Medulla oblongata (tissue), 1 donor: Measurements from ENCODE around the gene TPD52L2.
"Not testable (repeated sequence)": the region's sequence is repeated elsewhere in the genome, so short reads cannot be mapped to it uniquely, and the experiment has no call there.

Source experiments
- DNase-seq: peaks from one replicate; pipeline ENCODE4 v3.0.0-alpha.2; 2015; ENCODE audit errors: extremely low spot score

The TPD52L2 gene

GRCh38 chr20:63878899-63879663 lies 14.0 kb downstream of the TPD52L2 start:
- DNase-seq, result no peak

DNA sequence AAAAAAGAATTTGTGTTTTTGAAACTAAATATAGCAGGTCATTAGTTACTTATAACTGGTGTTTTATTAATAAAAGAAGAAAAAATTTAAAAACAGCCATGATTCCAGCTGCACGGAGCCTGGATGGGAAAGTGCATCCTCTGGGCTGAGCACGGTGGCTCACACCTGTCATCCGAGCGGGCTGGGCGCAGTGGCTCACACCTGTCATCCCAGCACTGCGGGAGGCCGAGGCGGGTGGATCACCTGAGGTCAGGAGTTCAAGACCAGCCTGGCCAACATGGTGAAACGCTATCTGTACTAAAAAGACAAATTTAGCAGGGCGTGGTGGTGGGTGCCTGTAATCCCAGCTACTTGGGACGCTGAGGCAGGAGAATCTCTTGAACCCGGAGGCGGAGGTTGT lies 15.8 kb downstream of the TPD52L2 start:
- DNase-seq, result not testable (repeated sequence)

DNA sequence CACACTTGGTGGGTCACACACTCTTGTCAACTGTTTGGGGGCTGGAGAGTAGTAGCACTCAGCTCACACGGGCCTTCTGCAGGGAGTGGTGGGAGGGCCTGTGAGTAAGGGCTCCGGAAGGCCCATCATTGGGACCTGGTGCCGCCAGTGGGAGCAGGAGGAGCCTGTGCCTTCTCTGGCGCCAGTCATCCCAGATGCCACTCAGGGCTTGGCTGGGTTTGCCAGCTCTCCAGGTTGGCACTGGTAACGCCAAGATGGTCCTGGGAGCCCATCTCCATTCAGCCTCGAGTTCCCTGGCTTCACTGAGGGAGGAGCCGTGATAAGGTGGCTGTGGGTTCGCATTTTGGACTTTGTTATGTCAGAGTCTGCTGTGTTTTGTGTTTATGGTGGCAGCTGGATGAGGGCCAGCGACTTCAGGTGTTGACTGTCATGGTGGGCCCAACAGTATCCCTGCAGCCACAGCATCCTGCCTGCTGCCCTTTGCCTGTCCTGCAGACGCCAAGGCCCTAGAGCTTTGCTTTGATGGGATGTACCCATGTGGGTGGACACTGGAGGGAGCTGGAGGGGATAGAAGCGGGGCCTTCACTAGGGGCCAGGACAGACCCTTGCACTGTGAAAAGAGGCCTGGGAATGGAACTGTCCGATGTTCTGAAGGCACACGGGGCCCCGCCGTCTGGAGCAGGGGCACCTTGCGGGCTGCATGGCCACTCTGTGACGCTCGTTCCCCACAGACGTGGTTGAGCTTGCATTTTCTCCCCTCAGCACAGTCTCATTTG lies 16.6 kb downstream of the TPD52L2 start:
- no peak for DNase-seq

DNA sequence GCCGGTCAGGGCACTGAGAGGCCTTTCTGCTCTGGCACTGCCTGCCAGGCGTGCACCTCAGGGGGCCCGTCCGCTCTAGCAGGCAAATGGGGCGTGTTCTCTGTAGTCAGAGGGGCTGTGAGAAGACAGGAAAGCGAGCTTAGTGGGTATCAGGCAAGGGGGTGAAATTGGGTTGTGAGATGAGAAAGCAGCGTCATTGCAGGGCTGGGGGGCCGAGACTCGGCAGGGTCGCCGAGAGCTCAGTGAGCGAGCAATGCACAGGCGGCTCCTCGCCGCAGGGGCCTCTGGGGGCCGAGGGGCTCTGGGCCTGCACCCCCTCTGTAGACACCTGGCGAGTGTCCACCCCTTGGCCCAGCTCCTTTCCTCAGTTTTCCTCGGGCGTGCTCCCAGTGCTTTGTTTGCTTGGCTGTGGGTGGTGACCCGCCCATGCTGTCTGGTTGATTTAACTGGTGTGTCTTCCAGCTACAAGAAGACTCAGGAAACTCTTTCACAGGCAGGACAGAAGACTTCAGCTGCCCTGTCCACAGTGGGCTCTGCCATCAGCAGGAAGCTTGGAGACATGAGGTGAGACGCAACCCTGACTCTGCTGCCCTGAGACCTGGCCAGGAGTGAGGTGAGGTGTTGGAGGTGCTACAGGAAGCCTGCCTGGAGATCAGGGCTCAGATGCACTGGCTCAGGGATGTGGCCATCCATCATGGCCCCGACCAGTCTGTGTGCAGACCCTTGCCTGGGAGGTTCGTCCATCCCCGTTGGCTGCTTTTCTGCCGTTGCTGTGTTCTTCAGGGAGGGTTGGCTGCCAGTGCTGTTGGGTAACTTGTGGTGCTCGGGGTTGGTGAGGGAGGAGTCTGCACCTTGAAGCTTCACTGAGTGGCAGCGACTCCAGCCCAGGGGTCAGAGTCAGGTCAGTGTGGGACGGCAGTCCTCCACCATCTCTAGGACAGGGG lies 17.5 kb downstream of the TPD52L2 start:
- DNase-seq, result no peak

DNA sequence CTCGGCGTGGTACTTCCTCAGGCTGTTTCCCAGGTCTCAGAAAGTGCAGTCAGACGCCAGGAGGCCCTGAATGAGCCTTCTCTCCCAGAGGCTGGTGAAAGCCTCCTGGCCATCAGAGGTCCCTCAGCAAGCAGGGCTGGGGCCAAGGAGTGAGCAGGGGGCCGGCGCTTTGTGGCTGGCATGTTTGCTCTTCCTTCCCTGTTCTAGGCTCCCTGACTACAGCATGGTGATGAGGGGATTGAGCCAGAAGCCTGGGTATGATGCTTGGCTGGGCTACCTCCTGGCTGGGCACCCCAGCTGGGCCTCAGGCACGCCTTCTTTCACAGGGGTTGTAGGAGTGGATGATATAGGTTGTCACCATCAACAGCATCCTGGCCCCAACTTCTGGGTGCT lies 18.1 kb downstream of the TPD52L2 start:
- DNase-seq, result peak; percentile 45

GRCh38 chr20:63884506-63885263 lies 19.6 kb downstream of the TPD52L2 start:
- DNase-seq, result peak; percentile 52

- no peak for DNase-seq
Observed at GRCh38 chr20:63885264-63886053, 20.4 kb downstream of the TPD52L2 start.

DNA sequence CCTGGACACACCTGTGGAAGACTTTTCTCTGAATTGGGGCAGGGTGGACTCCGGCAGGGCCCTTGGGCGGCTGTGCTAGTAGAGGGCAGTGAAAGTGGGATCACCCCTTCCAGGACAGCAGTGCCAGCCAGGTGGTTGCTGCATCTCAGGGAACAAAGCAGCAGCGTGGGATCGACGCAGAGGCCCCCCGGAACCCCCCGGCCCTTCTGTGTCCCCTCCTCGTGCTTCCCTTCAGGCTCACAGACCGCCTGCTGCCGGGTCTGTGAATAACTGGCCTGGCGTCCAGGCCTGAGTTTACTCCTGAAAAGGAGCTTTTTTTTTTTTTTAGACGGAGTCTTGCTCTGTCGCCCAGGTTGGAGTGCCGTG lies 21.0 kb downstream of the TPD52L2 start:
- DNase-seq, result no peak

- DNase-seq, result no peak
Observed at GRCh38 chr20:63886921-63887320, 21.9 kb downstream of the TPD52L2 start.

GRCh38 chr20:63889241-63890200 lies 24.5 kb downstream of the TPD52L2 start:
- DNase-seq, result no peak

DNA sequence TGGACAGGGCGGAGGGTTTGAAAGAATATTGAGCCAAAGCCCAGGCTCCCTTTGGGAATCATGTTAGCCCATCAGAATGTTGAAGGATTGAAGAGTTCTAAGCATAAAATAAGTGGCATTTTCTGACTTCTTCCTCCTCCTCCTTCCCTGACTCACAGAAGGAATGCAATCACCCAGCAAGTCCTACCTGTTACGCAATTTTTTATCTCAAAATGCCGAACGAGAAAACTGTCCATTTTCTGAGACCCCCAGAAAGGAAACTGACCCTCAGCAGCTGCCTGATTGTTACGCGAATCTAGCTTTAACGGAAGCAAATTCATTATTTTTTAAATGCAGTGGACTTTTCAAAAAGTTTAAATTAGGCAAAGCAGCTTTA lies 25.1 kb downstream of the TPD52L2 start:
- DNase-seq, result no peak

GRCh38 chr20:63890616-63891015 lies 25.5 kb downstream of the TPD52L2 start:
- no peak for DNase-seq

GRCh38 chr20:63891061-63892002 lies 26.3 kb downstream of the TPD52L2 start:
- no peak for DNase-seq

DNA sequence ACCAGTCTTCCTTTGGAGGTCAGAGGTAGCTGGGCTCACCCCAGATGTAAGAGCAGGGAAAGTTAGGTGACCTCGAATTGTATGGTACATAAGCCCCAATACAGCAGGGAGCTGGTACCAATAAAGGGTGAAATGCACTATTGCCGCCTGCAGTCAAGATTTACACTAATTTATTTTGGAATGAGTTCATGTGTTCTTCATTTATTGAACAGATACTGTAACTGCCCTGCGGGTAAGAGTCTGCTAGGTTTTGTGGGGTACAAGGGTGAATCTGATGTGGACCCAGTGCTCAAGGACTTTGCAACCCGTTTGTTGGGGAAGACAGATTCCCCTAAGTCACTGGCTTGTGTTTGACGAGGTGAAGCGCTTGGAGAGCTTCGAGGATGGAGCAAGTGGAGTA lies 27.3 kb downstream of the TPD52L2 start:
- DNase-seq, result no peak

DNA sequence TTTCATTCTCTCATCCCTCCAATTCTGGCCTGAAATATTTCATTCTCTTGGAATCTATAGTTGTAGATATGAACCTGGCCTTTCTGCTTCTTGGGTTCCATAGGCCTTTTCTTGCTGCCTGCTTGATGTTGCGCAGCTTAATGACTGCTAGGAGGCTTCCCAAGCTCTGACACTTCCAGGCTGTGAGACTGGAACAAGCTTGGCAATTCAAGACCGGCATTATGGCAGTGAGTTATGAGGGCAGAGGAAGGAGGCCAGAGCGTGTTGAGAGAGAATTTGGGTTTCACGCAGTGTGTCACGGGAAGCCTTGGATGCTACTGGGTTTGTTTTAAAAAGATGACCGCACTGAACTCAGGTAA lies 28.9 kb downstream of the TPD52L2 start:
- DNase-seq, result no peak

DNA sequence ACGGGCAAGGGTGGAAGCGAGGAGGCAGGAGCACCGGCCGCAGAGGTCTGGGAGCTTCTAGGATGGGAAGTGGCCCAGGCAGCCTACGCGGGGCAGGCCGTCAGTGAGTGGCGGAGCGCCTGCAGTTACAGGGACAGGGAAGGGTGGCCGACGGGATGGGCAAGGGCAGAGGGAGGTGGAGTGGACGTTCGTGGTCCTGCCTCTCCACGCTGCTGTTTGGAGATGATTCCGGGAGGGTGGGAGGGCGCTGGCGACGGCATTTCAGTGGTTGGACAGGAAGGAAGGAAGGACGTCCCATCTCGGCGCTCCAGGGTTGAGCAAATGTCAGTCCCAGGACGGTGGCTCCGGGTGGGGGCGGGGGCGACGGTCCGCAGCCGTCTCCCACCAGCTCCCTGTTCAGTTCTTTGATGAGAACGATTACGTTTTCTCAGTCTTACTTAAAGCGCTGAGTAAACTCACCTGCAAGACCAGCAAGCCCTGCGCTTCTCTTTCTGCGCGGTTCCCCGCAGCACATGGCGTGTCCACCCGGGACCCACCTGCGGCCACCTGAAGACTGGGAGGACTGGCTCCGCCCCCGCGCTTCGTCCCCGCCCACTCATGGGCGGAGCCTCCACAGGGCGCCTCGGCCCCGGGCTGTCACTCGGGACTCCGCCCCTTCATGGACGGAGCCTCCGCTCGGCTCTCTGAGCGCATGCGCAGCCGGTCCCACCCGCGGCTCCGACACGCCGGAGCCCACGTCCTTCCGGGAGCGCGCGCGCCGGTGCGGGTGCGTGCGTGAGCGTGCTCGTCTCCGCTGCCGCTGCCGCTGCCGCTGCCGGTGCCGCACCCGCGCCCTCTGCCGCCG lies 29.5 kb downstream of the TPD52L2 start, which contains the start of gene DNAJC5:
Gene DNAJC5, plus strand, starts transcription at position 769 of the 844 bp plus-strand sequence. CDS start 33,220 bp downstream, outside the sequence.
- peak; percentile 98 for DNase-seq

DNA sequence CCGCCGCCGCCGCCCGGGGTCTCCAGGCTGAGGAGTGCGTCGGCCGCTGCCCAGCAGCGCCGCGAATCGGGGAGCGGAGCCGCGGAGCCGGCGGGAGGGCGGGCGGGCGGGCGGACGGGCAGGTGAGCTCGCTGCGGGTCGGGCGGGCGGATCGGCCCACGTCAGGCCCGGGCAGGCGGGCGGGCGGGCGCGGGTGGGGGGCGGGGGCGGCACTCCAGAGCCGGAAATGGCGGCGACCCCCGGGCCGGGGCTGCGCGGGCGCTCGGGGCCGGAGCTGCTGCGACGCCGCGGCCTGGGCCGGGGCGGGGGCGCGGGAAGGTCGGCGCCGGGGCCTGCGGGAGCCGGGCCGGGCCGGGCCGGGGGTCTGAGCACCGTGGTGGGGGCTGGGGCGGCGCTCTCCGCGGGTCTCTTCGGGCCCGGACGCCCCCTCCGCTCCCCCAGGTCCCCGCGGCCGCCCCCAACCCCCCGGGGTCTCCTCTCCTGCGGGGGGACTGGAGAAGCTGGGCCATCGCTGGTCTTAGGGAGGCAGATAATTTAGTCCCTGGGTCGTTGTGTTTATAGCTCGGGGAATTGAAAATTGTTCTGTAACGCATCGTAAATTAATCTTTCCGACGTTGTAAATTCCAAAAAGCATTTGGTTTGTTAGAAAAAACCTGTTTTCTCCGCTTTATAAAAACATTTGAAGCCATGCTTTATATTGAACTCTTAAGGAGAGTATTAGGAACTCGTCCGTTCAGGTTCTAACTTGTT lies 30.3 kb downstream of the TPD52L2 start:
- no peak for DNase-seq
